ENCODE measurements around the gene OR13J1. TPM values are rescaled to one million over a fixed set of nuclear protein-coding genes. Genes with fewer than 3 reads are reported as not detected.

The OR13J1 gene
- total and polyA plus RNA-seq, 2 experiments from 2014 or later = 0.15 TPM; not detected in 1

DNA sequence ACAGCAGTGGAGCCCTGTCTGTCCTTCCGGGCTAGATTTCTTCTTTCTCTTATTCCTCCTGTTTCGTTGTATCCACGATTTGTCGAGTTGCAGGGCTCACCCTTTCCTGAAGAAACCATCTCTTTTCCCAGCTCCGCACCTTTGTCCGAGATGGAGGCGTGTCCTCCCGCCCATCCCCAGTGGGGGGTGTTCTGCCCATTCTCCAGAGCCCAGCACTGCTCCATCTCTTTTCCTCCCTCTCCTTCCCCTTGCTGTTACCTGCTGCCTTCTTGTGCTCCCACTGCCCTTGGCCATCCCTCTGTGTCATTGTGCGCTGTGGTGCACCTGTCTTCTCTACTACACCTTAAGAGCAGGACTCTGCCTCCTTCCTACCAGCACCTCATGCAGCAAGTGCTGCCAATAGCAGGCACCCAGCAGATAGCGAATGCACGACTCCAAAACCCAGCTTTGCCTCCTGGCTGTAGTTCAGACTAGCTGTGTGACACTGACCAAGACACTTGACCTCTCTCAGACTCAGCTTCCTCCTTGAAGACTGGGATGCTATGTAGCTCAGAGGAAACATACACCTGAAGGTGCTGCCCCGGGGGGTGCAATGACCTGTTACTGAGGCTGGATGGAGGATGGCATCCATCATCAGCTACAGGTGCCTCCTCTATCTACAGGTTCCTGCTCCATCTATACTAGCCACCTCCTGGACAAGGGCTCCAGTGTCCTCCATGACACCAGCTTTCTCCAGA is 8.9 kb downstream of the OR13J1 start (continued):
- no peak for TF ChIP-seq EZH2 (IDR thresholded peaks at IDR 0.05; ENCODE audit: low read depth, unreplicated experiment)
- TF ChIP-seq JUNB (IDR thresholded peaks at IDR 0.05; ENCODE audit: unreplicated experiment) = no peak
- TF ChIP-seq, protein P1, sequence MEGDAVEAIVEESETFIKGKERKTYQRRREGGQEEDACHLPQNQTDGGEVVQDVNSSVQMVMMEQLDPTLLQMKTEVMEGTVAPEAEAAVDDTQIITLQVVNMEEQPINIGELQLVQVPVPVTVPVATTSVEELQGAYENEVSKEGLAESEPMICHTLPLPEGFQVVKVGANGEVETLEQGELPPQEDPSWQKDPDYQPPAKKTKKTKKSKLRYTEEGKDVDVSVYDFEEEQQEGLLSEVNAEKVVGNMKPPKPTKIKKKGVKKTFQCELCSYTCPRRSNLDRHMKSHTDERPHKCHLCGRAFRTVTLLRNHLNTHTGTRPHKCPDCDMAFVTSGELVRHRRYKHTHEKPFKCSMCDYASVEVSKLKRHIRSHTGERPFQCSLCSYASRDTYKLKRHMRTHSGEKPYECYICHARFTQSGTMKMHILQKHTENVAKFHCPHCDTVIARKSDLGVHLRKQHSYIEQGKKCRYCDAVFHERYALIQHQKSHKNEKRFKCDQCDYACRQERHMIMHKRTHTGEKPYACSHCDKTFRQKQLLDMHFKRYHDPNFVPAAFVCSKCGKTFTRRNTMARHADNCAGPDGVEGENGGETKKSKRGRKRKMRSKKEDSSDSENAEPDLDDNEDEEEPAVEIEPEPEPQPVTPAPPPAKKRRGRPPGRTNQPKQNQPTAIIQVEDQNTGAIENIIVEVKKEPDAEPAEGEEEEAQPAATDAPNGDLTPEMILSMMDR (conservative IDR thresholded peaks at IDR 0.05; ENCODE audit: low read depth in 2 of 2) = no peak
- TF ChIP-seq, protein P2, sequence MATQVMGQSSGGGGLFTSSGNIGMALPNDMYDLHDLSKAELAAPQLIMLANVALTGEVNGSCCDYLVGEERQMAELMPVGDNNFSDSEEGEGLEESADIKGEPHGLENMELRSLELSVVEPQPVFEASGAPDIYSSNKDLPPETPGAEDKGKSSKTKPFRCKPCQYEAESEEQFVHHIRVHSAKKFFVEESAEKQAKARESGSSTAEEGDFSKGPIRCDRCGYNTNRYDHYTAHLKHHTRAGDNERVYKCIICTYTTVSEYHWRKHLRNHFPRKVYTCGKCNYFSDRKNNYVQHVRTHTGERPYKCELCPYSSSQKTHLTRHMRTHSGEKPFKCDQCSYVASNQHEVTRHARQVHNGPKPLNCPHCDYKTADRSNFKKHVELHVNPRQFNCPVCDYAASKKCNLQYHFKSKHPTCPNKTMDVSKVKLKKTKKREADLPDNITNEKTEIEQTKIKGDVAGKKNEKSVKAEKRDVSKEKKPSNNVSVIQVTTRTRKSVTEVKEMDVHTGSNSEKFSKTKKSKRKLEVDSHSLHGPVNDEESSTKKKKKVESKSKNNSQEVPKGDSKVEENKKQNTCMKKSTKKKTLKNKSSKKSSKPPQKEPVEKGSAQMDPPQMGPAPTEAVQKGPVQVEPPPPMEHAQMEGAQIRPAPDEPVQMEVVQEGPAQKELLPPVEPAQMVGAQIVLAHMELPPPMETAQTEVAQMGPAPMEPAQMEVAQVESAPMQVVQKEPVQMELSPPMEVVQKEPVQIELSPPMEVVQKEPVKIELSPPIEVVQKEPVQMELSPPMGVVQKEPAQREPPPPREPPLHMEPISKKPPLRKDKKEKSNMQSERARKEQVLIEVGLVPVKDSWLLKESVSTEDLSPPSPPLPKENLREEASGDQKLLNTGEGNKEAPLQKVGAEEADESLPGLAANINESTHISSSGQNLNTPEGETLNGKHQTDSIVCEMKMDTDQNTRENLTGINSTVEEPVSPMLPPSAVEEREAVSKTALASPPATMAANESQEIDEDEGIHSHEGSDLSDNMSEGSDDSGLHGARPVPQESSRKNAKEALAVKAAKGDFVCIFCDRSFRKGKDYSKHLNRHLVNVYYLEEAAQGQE (IDR thresholded peaks at IDR 0.05; ENCODE audit: unreplicated experiment) = no peak
- TF ChIP-seq EZH2phosphoT487 (IDR thresholded peaks at IDR 0.05; ENCODE audit: unreplicated experiment) = no peak

DNA sequence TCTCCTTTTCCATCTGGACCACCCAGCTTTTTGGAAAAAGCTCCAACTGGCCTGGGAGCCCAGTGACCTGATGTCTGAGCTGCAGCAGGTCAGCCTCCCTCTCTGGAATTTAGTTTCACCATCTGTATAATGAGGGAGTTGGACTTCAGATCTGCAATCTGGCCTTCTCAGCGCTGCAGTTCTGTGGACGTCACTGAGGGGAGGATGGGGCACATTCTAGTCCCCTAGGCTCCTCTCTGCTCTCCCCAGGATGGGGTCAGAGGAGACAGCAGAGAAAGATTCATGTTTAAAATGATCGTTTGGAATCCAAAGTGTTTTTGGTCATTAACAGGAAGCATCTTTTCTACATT is 10.2 kb downstream of the OR13J1 start:
- no peak overlapping the region for H3K27ac Mint-ChIP-seq
- H3K4me3 Mint-ChIP-seq = no peak overlapping the region
- no peaks in the 10 kb centered on the region for H3K27me3 ChIP-seq (ENCODE audit: insufficient read depth)
- H3K27me3 Mint-ChIP-seq (ENCODE audit: insufficient read depth, low read depth, poor library complexity) = peaks cover 13% of the 10 kb centered on the region
- no peaks in the 10 kb centered on the region for H3K9me2 ChIP-seq (ENCODE audit: insufficient read depth)
- peaks cover 7% of the 10 kb centered on the region; the same call in 1 of the 2 replicates for H3K4me1 ChIP-seq (ENCODE audit: insufficient read depth)
- no peaks in the 10 kb centered on the region for H3K36me3 Mint-ChIP-seq (ENCODE audit: low read depth)
- no peak for ATAC-seq
- no peak overlapping the region for H3K4me2 ChIP-seq
- H3K9me3 Mint-ChIP-seq = no peaks in the 10 kb centered on the region
- no peak overlapping the region for H2AFZ ChIP-seq
- peaks cover 6% of the 10 kb centered on the region; the same call in 2 of the 3 replicates for H3K4me1 Mint-ChIP-seq
- no peaks in the 10 kb centered on the region for H4K20me1 ChIP-seq (replicated peaks; ENCODE audit: insufficient read depth)
- no peaks in the 10 kb centered on the region for H3K36me3 ChIP-seq (ENCODE audit: insufficient read depth)
- no peak overlapping the region for H3K27ac ChIP-seq (ENCODE audit: low read depth)
- DNase-seq (ENCODE audit: low spot score) = no peak
- no peaks in the 10 kb centered on the region for H3F3A ChIP-seq (replicated peaks; ENCODE audit: low read depth)
- H3K4me3 ChIP-seq = no peak overlapping the region
- H3K79me2 ChIP-seq (replicated peaks; ENCODE audit: insufficient read depth) = no peaks in the 10 kb centered on the region
- TF ChIP-seq JUNB (IDR thresholded peaks at IDR 0.05; ENCODE audit: unreplicated experiment) (no peak), POLR2AphosphoS5 (IDR thresholded peaks at IDR 0.05; ENCODE audit: low read depth) (no peak), ZNF331 (CRISPR knock-in tag; IDR thresholded peaks at IDR 0.05; ENCODE audit: low read depth) (no peak)
- TF ChIP-seq, protein P3, sequence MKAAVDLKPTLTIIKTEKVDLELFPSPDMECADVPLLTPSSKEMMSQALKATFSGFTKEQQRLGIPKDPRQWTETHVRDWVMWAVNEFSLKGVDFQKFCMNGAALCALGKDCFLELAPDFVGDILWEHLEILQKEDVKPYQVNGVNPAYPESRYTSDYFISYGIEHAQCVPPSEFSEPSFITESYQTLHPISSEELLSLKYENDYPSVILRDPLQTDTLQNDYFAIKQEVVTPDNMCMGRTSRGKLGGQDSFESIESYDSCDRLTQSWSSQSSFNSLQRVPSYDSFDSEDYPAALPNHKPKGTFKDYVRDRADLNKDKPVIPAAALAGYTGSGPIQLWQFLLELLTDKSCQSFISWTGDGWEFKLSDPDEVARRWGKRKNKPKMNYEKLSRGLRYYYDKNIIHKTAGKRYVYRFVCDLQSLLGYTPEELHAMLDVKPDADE (IDR thresholded peaks at IDR 0.05) = no peak
- TF ChIP-seq, protein P2 (IDR thresholded peaks at IDR 0.05; ENCODE audit: unreplicated experiment) = no peak

Data from GM23338 (cell line).